ENCODE data around the gene COX4I1.

DNA sequence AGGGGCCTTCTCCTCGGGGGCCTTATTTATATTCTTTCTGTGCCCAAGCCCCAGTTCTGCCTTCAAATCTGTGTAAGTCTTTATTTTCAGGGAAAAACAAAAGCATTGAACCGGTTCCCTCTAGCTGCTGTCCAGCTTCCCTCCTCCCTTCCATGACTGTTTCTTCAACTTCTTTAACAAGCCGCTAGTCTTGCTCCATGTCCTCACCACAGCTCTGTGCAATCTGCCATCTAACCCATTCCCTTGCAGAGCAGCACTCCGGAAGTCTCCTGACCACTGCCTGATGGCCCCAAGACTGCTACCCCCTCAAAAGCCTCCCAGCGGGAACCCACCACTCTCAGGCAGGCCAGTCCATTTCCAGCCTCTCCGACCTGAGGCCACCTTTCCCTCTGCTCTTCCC, 17.0 kb upstream of the COX4I1 start:
- TF ChIP-seq EZH2 (IDR thresholded peaks at IDR 0.05) = no peak
- no peak for TF ChIP-seq POLR2AphosphoS5 (IDR thresholded peaks at IDR 0.05; ENCODE audit: borderline replicate concordance, low read depth, low read length)
- TF ChIP-seq FOXP2 (optimal IDR thresholded peaks at IDR 0.05; ENCODE audit: control extremely low read depth, extremely low read length, insufficient read depth) = no peak

Data from SK-N-MC (cell line).